IPS-NIHi11 (cell line): ENCODE measurements around the gene UBTD2.
"Not testable (repeated sequence)": the region's sequence is repeated elsewhere in the genome, so short reads cannot be mapped to it uniquely, and the experiment has no call there.

Source experiments
- DNase-seq: peaks from one replicate; pipeline ENCODE4 v3.0.0; 2012; ENCODE audit warnings: mixed read lengths, low spot score

Gene UBTD2

GRCh38 chr5:172251419-172251818, 32.1 kb downstream of the UBTD2 start:
- no peak for DNase-seq

GRCh38 chr5:172248637-172249036, 34.9 kb downstream of the UBTD2 start:
- DNase-seq: no peak

- DNase-seq: no peak
These were observed 37.9 kb downstream of the UBTD2 start for GRCh38 chr5:172245703-172246125.

- no peak for DNase-seq
These were observed 38.5 kb downstream of the UBTD2 start for GRCh38 chr5:172245046-172245445.

GRCh38 chr5:172243302-172243701, 40.3 kb downstream of the UBTD2 start:
- DNase-seq: no peak

- DNase-seq: no peak
These were observed 45.2 kb downstream of the UBTD2 start for GRCh38 chr5:172238334-172238733.

GRCh38 chr5:172235827-172236736, 47.5 kb downstream of the UBTD2 start:
- no peak for DNase-seq

- no peak for DNase-seq
These were observed 48.3 kb downstream of the UBTD2 start for GRCh38 chr5:172235132-172235780.

GRCh38 chr5:172234031-172234430, 49.5 kb downstream of the UBTD2 start:
- DNase-seq: no peak

- no peak for DNase-seq
These were observed 53.7 kb downstream of the UBTD2 start for GRCh38 chr5:172229904-172230303.

- no peak for DNase-seq
These were observed 58.6 kb downstream of the UBTD2 start for GRCh38 chr5:172224996-172225395.

- no peak for DNase-seq
These were observed 59.4 kb downstream of the UBTD2 start for GRCh38 chr5:172223901-172224873.

GRCh38 chr5:172219296-172219695, 64.3 kb downstream of the UBTD2 start:
- DNase-seq: no peak

GRCh38 chr5:172216345-172216744, 67.2 kb downstream of the UBTD2 start:
- no peak for DNase-seq

GRCh38 chr5:172213126-172213525, 70.4 kb downstream of the UBTD2 start:
- no peak for DNase-seq

GRCh38 chr5:172211676-172212075, 71.9 kb downstream of the UBTD2 start:
- DNase-seq: no peak

- DNase-seq: no peak
These were observed 73.8 kb downstream of the UBTD2 start for GRCh38 chr5:172209714-172210113.

- no peak for DNase-seq
These were observed 76.1 kb downstream of the UBTD2 start for GRCh38 chr5:172207511-172207910.

- not testable (repeated sequence) for DNase-seq
These were observed 77.6 kb downstream of the UBTD2 start for GRCh38 chr5:172205984-172206383.

- no peak for DNase-seq
These were observed 83.1 kb downstream of the UBTD2 start for GRCh38 chr5:172200476-172200875.

- DNase-seq: no peak
These were observed 84.1 kb downstream of the UBTD2 start for GRCh38 chr5:172199446-172199845.

- DNase-seq: not testable (repeated sequence)
These were observed 85.8 kb downstream of the UBTD2 start for GRCh38 chr5:172197775-172198174.
